AG08396 (cell line): Measurements from ENCODE around the gene DEFB129.
"Not testable (repeated sequence)": the region's sequence is repeated elsewhere in the genome, so short reads cannot be mapped to it uniquely, and the experiment has no call there.

ENCODE experiments used
- DNase-seq: peaks from one replicate; pipeline ENCODE4 v3.0.0; 2012; ENCODE audit warnings: low spot score, mixed read lengths

DEFB129 gene, protein sequence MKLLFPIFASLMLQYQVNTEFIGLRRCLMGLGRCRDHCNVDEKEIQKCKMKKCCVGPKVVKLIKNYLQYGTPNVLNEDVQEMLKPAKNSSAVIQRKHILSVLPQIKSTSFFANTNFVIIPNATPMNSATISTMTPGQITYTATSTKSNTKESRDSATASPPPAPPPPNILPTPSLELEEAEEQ

GRCh38 chr20:226958-227357, at the start of gene DEFB129:
TSS of gene DEFB129 (plus strand) at chr20:227258. CDS start at chr20:227289, 31 bp downstream.
- no peak for DNase-seq

GRCh38 chr20:184288-184687, 42.8 kb upstream of the DEFB129 start:
- DNase-seq: no peak

- DNase-seq: no peak
These were observed 39.3 kb upstream of the DEFB129 start for GRCh38 chr20:187733-188132.

GRCh38 chr20:189611-190010, 37.4 kb upstream of the DEFB129 start, which contains the start of gene DEFB128:
TSS of gene DEFB128 (minus strand) at chr20:189711. CDS start at chr20:189623, 88 bp downstream.
- no peak for DNase-seq

- no peak for DNase-seq
These were observed 28.8 kb upstream of the DEFB129 start for GRCh38 chr20:198225-198624.

GRCh38 chr20:199996-200395, 27.1 kb upstream of the DEFB129 start:
- DNase-seq: no peak

DNA sequence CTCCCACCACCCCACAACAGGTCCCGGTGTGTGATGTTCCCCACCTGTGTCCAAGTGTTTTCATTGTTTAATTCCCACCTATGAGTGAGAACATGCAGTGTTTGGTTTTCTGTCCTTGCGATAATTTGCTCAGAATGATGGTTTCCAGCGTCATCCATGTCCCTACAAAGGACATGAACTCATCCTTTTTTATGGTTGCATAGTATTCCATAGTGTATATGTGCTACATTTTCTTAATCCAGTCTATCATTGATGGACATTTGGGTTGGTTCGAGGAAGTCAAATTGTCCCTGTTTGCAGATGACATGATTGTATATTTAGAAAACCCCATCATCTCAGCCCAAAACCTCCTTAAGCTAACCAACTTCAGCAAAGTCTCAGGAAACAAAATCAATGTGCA, 23.4 kb upstream of the DEFB129 start:
- DNase-seq: not testable (repeated sequence)

DNA sequence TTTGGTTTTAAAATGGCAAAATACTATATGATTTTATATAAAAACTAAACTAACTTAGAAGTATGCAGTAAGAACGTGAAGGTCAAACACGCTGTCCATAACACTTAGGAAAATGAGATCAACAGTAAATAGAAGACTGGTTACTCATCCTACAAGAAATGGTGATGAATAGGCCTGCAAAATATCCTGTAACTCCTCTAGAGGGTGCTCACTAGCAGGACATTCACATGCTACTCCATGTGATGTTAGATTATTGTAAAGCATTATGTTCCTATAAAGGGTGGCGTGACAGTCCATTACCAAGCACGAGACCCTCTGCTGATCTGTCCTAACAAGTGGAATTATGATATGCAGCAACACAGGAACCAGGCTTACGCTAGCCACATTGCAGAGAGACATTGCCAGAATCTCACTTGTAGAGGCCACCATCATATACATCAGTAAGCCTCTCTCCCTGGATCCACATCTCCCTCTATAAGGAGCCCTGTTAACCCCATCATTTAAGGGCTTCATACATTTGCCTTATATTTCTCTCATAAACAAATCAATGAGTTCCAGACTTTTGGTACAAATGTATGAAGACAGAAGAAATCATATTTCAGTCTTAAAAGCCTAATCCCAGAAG, 18.0 kb upstream of the DEFB129 start:
- peak; percentile 54 for DNase-seq

- no peak for DNase-seq
These were observed 16.1 kb upstream of the DEFB129 start for GRCh38 chr20:210809-211502.

DNA sequence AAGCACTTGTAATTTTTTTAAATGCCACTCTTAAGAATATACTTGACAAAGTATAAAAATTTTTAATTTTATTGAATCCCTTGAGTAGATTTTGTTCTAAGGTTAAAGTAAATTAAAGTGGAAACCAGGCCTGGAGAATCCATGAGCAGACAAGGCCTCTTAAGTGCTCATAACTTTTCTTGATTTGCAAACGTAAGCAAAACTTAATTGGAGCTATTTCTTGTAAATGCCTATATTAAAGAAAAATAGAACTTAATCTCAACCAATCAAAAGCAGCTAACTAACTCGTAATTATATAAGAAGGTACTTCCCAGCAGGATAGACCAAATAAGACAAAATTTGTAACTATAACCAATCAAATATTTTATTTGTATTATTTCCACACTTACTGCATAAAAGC, 12.7 kb upstream of the DEFB129 start:
- no peak for DNase-seq

DNA sequence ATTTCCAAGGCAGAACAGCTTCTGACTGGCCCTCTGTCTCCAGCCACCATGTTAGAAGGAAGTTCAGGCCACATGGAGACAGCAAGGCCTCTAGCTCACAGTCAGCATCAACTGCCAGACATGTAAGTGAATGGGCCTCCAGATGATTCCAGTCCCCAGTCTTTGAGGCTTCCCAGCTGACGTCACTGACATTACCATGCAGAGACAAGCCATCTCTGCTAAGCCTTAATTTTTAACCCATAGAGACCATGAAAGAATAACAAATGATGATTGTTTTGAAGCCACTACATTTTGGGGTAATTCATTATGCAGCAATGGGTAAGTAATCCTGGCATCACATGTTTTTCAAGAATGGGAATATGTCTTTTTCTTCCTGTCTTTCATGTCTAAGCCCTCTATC, 11.3 kb upstream of the DEFB129 start:
- no peak for DNase-seq

DNA sequence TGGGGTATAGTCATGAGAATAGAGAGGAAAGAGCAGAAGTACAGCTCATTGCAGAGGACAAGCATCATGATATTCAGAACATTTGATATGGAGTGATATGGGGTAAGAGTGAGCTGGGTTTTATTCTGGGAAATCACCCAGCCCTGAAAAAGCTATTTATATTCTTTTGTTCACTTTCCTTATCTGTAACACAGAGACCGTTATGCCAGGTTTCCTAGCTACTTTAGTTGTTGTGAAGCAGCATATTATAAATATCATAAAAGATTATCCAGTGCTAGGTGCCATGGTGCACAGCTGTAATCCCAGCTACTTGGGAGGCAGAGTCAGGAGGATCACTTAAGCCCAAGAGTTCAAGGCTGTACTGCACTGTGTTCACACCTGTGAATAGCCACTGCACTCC, 9.8 kb upstream of the DEFB129 start:
- DNase-seq: no peak

- peak; percentile 30 for DNase-seq
These were observed 7.6 kb upstream of the DEFB129 start for GRCh38 chr20:219290-220115.

DNA sequence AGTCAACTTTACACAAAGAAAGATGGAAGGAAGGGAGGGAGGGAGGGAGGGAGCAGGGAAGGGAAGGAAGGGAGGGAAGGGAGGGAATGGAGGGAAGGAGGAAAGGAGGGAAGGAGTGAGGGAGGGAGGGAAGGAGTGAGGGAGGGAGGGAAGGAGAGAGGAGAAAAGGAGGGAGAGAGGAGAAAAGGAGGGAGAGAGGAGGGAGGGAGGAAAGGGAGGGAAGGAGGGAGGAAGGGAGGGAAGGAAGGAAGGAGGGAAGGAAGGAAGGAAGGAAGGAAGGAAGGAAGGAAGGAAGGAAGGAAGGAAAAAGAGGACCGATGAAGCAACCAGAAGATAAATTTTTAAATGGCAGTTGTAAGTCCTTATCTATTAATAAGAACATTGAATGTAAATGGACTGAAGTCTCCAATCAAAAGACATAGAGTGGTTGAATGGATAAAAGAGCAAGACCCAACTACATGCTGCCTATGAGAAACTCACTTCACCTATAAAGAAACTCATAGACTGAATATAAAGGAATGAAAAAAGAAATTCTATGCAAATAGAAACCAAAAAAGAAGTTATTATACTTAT, 5.7 kb upstream of the DEFB129 start:
- no peak for DNase-seq

- DNase-seq: not testable (repeated sequence)
These were observed 1.2 kb upstream of the DEFB129 start for GRCh38 chr20:225879-226278.

DNA sequence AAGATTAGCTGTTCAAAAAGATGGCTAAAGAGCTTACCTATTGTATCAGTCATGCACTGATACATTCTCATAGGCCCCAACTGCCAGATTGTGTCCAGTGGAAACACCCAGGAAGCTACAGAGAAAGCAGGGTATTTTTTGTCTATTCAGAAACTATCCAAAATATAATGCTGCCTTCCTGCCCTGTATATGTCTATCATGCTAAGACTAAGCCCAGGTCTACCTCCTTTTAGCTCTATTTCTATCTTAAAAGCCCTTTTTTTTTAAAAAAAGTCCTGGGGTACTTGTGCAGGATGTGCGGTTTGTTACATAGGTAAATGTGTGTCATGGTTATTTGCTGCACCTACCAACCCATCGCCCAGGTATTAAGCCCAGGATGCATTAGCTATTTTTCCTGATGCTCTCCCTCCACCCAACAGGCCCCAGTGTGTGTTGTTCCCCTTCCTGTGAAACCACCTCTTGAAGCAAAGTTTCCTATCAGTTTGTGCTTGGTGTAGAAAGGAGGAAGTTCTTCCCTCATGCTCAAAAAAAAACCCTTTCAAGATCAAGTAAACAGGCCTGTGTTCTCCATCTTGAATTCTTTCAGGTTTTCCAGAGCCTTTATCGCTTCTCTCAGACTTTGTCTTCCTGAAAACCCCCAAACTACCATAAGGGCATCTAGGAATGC, 514 bp downstream of the DEFB129 start:
- no peak for DNase-seq

DNA sequence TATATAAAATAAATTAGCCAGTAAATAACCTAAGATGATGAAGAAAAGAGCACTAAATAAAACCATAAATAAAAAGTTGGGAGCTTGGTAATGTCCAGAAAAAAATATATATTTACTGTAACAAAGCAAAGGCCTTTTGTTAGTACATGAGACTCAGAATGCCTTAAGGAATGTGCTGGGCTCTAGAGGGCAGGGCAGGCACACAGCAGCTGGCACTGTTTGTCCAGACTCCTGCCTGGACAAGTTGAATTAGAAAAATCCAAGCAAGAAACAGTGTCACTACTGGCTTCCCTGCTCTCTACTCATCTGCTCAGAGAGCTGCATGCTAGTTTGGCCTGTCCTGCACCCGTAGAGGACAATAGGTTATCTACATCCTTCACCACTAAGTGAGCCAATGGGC, 8.8 kb downstream of the DEFB129 start:
- peak; percentile 15 for DNase-seq

GRCh38 chr20:237489-237888, 10.4 kb downstream of the DEFB129 start:
- no peak for DNase-seq

GRCh38 chr20:237929-238328, 10.9 kb downstream of the DEFB129 start:
- no peak for DNase-seq

DNA sequence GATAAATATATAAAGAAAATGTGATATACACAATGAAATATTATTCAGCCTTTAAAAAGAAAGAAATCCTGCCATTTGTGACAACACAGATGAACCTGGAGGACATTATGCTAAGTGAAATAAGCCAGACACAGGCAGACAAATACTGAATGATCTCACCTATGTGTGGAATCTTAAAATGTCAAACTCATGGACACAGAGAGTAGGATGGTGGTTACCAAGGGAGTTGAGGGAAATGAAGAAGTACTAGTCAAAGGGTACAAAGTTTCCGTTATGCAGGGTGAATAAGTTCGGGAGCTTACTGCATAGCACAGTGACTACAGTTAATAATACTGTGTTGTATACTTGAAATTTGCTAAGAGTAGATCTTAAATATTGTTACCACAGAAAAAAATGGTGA, 15.8 kb downstream of the DEFB129 start:
- no peak for DNase-seq

- DNase-seq: no peak
These were observed 24.3 kb downstream of the DEFB129 start for GRCh38 chr20:251354-251753.

DNA sequence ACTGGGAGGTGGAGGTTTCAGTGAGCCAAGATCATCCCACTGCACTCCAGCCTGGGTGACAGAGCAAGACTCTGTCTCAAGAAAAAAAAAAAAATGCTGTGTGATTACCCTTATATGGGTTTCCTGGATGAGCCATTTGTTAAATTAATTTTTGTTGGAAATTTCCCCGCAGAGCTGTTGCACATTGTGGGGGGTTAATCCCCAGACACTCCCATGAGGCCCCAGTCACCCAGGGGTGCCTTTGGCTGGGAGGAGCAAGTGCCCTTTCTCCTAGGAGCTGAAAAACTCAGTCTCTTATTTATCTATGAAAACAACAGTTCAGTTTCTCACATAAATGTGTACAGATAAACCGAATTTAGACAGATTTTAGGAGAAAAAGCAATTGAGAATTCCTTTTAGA, 25.7 kb downstream of the DEFB129 start:
- DNase-seq: no peak
